HG03196 (cell line): ENCODE data around the gene LARP4.
"Not testable (repeated sequence)": the region's sequence is repeated elsewhere in the genome, so short reads cannot be mapped to it uniquely, and the experiment has no call there.

Experiments used
- ATAC-seq: cut with Tn5 transposase; IDR thresholded peaks from one replicate; pipeline ENCODE4 v1.9.1; 2021; ENCODE audit not compliant: unreplicated experiment

The LARP4 gene

DNA sequence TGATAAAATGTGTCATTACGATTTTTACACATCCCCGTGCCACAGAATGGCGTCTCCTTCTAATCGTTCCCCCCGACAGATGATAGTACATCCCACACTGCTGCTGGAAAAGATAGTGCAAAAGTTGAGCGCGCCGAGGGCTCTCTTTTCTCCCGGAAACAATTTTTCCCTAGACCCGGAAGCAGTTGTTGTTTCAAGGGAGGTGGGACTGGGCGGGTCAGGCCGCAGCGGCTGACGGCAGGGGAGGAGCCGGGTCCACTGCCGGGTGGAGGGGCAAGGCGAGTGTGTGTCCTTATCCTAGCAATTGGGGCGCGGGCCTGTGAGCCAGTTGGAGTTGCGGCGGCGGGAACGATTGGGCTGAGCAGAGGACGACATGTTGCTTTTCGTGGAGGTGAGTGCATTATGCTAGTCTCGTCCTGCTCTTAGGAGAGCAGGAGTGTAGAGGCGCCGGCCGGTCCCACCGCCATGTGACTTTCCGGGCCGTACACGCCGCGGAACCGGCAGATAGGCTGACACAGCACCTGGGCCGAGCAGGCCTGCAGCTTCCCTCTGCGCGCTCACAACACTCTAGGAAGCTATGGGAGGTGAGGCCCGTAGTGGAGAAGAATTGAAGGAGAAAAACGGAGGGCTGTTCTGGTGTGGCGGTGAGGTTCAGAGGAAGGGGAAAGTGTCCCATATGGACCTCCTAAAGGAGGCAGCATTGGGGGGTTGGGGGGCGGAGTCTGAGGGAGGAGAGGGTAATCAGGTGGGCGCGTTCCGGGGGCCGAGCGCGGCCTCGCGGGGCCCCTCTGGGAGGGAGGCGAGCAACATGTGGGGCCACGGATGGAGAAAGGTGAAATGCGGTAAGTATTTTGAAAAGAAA is at the start of gene LARP4:
Gene LARP4, plus strand, starts transcription at position 248 of the 862 bp plus-strand sequence. Its CDS starts 126 bp downstream, at position 374.
- ATAC-seq, result peak; percentile 89

GRCh38 chr12:50351120-50352043 is 49.3 kb upstream of the LARP4 start:
- ATAC-seq, result no peak

DNA sequence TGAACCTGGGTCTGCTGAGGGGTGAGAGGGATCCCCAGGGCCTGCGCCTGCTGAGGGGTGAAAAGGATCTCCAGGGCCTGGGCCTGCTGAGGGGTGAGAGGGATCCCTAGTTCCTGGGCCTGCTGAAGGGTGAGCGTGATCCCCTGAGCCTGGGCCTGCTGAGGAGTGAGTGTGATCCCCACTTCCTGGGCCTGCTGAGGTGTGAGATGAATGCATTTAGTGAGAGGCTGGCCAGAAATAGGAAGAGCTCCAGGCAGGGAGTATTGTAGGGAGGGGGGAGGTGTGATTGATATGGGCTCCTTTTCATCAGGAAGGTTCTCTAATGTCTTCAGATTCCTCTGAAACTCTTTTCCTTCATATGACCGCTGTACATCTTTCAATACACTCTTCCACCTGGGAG is 47.3 kb upstream of the LARP4 start:
- ATAC-seq, result no peak

DNA sequence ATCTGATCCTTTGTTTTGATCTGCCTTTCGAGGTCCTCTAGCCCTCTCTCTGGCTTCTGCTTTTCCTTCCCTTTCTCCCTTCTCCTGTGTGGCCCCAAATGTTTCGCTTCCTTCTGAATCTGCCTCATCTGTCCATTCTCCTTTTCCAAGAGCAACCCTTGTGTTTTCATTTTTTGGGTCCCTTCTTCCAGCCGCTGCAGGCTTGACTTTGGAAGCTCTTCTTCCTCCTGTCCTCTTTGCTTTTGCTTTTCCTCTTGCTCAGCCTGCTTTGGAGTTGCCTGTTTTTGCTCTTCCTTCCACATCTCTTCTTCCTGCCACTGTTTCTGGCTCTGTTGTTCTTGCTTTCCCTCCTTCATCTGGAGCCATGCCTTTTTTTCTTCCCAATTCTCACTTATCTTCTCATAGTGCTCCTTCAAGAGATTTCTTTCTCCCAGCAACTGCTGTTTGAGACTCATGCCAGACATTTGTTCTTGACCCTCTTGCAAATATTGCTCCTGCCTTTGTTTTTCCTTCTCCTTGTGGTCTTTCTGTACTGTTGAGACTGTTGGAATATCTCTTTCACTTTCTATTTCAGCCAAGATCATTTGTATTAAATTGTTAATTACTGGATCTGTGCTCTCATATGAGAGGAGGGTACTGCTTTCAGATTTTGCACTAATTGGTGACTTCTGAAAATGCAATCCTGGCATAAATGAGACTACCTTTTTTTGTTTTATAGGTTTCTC is 46.7 kb upstream of the LARP4 start:
- ATAC-seq, result no peak

DNA sequence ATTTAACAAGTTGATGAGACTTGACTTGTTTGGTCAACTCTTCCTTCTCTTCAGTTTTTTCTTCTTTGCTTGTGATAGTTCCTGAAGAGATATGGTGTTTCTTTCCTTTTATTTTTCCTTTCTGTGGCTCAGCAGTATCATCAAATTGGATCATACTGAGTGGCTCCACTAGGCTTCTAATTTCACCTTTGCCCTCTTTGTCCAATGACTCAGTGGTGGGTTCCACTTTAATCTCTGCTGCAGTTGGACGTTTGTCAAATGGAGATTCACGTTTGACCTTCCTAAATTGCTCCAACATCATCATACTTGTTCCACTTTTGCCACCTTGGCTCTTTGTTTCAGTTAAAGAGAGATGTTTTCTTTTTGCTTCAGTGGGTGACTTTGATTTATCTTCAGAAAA is 45.8 kb upstream of the LARP4 start:
- no peak for ATAC-seq

DNA sequence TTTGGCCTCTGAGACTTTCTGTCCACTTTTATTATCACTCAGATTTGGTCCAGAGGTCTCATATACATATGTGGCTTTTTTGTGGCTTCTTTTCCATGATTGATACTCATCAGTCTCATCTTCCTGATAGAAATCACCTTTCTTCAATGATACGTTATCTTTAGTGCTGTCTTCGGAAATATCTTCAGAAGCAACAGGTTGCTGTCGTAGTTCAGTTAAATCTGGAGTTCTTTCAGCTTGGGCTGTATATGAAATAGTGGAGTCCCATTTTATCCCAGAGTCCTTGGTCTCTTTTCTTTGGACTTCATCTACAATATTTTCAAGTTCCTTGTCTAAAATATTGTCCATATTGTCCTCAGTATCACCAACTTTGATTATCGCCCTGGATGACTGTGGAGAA is 45.3 kb upstream of the LARP4 start:
- no peak for ATAC-seq

- no peak for ATAC-seq
Observed at GRCh38 chr12:50362671-50363070, 38.0 kb upstream of the LARP4 start.

DNA sequence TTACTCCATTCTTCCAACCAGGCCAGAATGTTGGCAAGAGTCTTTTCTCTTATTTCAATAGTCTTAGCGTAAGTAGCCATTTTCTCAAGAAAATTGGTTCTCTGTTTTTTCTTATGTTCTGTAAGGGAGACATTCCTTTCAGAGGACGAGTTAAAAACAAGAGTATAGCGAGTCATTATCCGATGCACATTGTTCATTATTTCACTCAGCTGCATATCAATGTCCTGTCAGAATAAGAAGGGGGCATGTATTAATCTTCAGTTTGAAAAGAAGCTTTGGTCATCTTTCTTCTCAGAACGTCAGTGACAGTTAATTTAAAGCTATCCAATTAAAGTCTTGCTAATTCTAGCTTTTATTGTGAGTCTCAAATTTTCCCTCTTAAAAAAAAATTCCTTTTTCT is 37.5 kb upstream of the LARP4 start:
- ATAC-seq, result no peak

- no peak for ATAC-seq
Observed at GRCh38 chr12:50365709-50366406, 34.8 kb upstream of the LARP4 start.

- ATAC-seq, result not testable (repeated sequence)
Observed at GRCh38 chr12:50370672-50371071, 30.0 kb upstream of the LARP4 start.

DNA sequence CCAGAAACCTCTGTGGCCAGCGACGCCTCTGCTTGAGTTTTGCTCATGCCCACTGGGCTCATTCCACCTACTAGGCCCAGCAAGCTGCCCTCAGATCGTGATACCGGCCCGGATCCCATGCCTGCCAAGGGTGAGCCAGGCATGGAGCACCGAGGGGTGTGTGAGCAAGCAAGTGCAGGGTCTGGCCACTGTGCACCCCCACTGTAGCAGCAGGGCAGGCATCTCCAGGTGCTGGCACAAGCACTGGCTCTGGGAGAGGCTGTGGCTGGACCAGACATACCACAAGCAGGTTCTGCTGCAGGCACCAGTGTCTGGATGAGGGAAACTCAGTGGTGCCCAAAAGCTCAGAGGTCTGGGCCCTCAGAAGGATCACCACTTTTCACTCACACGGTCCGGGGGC is 24.9 kb upstream of the LARP4 start:
- ATAC-seq, result no peak

DNA sequence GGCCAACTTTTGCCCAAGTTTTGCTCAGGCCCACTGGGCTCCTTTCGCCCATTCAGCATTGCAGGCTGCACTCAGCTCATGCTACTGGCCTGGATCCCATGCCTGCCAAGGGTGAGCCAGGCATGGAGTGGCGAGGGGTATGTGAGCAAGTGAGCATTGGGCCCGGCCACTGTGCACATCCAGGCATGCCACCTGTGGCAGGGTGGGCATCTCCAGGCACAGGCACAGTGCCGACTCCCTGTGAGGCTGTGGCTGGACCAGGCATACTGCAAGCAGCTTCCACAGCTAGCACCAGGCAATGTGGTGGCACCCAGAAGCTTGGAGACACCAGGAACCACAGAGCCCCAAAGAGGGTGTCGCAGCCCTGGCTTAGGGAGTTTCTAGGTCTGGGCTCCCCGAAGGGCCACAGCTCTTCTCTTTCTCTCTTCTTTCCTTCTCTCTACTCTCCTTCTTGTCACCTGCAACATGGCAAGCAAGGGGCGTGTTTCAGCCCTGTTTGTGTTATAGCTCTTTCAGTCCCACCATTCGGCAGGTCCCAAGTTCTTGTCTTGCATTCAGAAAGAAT is 19.8 kb upstream of the LARP4 start:
- no peak for ATAC-seq

- no peak for ATAC-seq
Observed at GRCh38 chr12:50387487-50387886, 13.2 kb upstream of the LARP4 start.

DNA sequence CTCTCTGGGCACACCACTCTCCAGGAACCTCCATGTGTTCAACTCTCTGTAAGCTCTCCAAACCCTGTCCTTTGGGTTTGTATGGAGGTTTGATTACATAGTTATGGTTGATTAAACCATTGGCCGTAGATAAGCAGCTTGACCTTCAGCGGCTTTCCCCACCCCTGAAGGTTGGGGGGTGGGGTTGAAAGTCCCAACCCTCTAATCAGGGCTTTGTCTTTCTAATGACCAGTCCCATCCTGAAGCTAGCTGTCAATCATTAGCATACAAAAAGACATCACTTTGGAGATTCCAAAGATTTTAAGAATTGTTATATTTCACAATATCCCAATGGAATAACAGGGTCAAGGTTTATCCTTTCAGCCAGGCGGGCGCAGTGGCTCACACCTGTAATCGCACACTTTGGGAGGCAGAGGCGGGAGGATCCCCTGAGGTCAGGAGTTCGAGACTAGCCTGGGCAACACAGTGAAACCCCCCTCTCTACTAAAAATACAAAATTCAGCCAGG is 12.7 kb upstream of the LARP4 start:
- no peak for ATAC-seq

GRCh38 chr12:50388793-50389192 is 11.9 kb upstream of the LARP4 start:
- not testable (repeated sequence) for ATAC-seq

GRCh38 chr12:50390316-50390741 is 10.4 kb upstream of the LARP4 start:
- ATAC-seq, result no peak

- no peak for ATAC-seq
Observed at GRCh38 chr12:50394469-50395029, 6.1 kb upstream of the LARP4 start.

GRCh38 chr12:50397117-50397650 is 3.5 kb upstream of the LARP4 start:
- no peak for ATAC-seq

DNA sequence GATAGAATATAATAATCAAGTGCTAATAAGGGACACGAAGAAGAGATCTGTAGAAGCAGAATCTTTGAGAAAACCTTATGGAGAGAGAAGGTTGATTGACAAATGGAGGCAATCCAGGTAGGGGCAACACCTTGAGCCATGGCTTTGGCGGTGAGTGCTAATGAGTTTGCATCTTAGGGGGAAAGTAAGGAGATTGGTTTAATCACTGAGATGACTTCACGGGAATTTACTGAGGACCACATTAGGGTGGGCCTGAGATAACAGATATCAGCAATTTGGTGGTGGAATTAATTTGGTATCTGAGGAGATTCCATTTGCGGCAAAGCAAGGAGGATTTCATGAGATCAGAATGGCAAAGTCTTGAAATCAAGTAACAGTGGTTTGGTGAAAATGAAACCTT is 1.8 kb upstream of the LARP4 start:
- ATAC-seq, result no peak
